ENCODE results near the gene DOCK4.

DOCK4 gene

GRCh38 chr7:112215787-112216186 lies 9.6 kb upstream of the DOCK4 start:
- no peak overlapping the region for H3K27ac ChIP-seq
- H3K27me3 ChIP-seq (ENCODE audit: insufficient read depth, low read depth): no peaks in the 10 kb centered on the region
- no peaks in the 10 kb centered on the region for H3K36me3 ChIP-seq (ENCODE audit: insufficient read depth)
- H2AFZ ChIP-seq (ENCODE audit: low read depth): no peak overlapping the region
- H3K4me1 ChIP-seq (ENCODE audit: low read depth, poor library complexity, severe bottlenecking): no peaks in the 10 kb centered on the region
- TF ChIP-seq, protein P1, sequence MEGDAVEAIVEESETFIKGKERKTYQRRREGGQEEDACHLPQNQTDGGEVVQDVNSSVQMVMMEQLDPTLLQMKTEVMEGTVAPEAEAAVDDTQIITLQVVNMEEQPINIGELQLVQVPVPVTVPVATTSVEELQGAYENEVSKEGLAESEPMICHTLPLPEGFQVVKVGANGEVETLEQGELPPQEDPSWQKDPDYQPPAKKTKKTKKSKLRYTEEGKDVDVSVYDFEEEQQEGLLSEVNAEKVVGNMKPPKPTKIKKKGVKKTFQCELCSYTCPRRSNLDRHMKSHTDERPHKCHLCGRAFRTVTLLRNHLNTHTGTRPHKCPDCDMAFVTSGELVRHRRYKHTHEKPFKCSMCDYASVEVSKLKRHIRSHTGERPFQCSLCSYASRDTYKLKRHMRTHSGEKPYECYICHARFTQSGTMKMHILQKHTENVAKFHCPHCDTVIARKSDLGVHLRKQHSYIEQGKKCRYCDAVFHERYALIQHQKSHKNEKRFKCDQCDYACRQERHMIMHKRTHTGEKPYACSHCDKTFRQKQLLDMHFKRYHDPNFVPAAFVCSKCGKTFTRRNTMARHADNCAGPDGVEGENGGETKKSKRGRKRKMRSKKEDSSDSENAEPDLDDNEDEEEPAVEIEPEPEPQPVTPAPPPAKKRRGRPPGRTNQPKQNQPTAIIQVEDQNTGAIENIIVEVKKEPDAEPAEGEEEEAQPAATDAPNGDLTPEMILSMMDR (conservative IDR thresholded peaks at IDR 0.05; ENCODE audit: low read depth, low read length): no peak
- H3K4me2 ChIP-seq: no peak overlapping the region
- H3K9ac ChIP-seq: no peak overlapping the region
- H3K4me3 ChIP-seq (IDR thresholded peaks at IDR 0.05; ENCODE audit: insufficient read depth, low read depth, low read length): no peak overlapping the region
- H3K79me2 ChIP-seq (ENCODE audit: insufficient read depth, low read depth): peaks cover 24% of the 10 kb centered on the region; the same call in 1 of the 2 replicates
- no peaks in the 10 kb centered on the region for H4K20me1 ChIP-seq (ENCODE audit: insufficient read depth)

- TF ChIP-seq, protein P1 (conservative IDR thresholded peaks at IDR 0.05; ENCODE audit: low read depth, low read length): no peak
- Histone ChIP-seq H3K4me1 (ENCODE audit: low read depth, poor library complexity, severe bottlenecking) (no peaks in the 10 kb centered on the region), H3K9ac (no peak overlapping the region), H2AFZ (ENCODE audit: low read depth) (no peak overlapping the region), H3K79me2 (ENCODE audit: insufficient read depth, low read depth) (peaks cover 33% of the 10 kb centered on the region; the same call in 1 of the 2 replicates), H3K27ac (no peak overlapping the region), H3K4me3 (IDR thresholded peaks at IDR 0.05; ENCODE audit: insufficient read depth, low read depth, low read length) (no peak overlapping the region), H4K20me1 (ENCODE audit: insufficient read depth) (no peaks in the 10 kb centered on the region), H3K27me3 (ENCODE audit: insufficient read depth, low read depth) (no peaks in the 10 kb centered on the region), H3K36me3 (ENCODE audit: insufficient read depth) (no peaks in the 10 kb centered on the region), H3K4me2 (no peak overlapping the region)
Observed at GRCh38 chr7:112214883-112215282, 8.7 kb upstream of the DOCK4 start.

DNA sequence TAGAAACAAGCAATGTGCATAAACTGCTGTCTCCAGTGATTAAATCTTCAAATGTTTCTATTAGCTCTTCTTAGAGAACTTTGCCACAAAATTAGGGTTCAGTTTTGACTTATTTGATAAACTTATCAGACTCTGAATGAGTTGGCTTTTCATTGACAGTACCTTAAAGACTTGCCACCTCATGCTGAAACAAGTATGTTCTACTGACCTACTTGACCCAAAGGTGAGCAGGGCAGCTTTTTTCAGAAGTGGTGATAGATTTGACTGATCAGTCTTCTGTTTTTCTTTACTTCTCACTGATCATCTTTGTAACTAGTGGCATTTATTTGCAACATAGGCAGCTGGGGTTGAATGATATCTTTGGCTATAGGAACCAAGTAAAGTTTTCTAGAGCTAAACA lies 8.1 kb upstream of the DOCK4 start:
- H3K27ac ChIP-seq: no peak overlapping the region
- H3K4me1 ChIP-seq (ENCODE audit: low read depth, poor library complexity, severe bottlenecking): no peaks in the 10 kb centered on the region
- no peak overlapping the region for H3K9ac ChIP-seq
- H3K4me2 ChIP-seq: no peak overlapping the region
- no peaks in the 10 kb centered on the region for H3K36me3 ChIP-seq (ENCODE audit: insufficient read depth)
- no peak overlapping the region for H2AFZ ChIP-seq (ENCODE audit: low read depth)
- peaks cover 37% of the 10 kb centered on the region; the same call in 1 of the 2 replicates for H3K79me2 ChIP-seq (ENCODE audit: insufficient read depth, low read depth)
- TF ChIP-seq, protein P1 (conservative IDR thresholded peaks at IDR 0.05; ENCODE audit: low read depth, low read length): no peak
- H4K20me1 ChIP-seq (ENCODE audit: insufficient read depth): no peaks in the 10 kb centered on the region
- no peak overlapping the region for H3K4me3 ChIP-seq (IDR thresholded peaks at IDR 0.05; ENCODE audit: insufficient read depth, low read depth, low read length)
- no peaks in the 10 kb centered on the region for H3K27me3 ChIP-seq (ENCODE audit: insufficient read depth, low read depth)

DNA sequence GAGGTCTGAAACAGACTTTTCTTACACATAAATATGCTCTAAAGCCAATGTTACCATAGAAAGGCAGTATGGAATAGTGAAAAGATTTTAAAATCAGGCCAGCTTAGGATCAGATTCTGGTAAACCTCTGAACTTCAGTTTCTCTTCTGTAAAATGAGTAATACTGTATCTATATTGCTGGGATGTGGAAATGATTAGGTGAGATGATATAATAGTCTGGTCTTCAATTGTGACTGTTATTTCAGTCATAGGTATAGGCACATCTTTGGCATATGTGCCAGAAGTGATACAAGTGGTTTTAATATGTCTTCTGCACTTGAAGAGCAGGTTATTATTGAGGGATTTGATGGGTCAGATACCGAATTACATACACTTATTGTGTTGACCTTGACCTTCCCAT lies 7.5 kb upstream of the DOCK4 start:
- Histone ChIP-seq H3K4me2 (no peak overlapping the region), H3K36me3 (ENCODE audit: insufficient read depth) (no peaks in the 10 kb centered on the region), H3K4me3 (IDR thresholded peaks at IDR 0.05; ENCODE audit: insufficient read depth, low read depth, low read length) (no peak overlapping the region), H3K27ac (no peak overlapping the region), H3K9ac (no peak overlapping the region), H2AFZ (ENCODE audit: low read depth) (no peak overlapping the region), H3K4me1 (ENCODE audit: low read depth, poor library complexity, severe bottlenecking) (no peaks in the 10 kb centered on the region), H4K20me1 (ENCODE audit: insufficient read depth) (no peaks in the 10 kb centered on the region), H3K27me3 (ENCODE audit: insufficient read depth, low read depth) (no peaks in the 10 kb centered on the region), H3K79me2 (ENCODE audit: insufficient read depth, low read depth) (peaks cover 42% of the 10 kb centered on the region; the same call in 1 of the 2 replicates)
- TF ChIP-seq, protein P1 (conservative IDR thresholded peaks at IDR 0.05; ENCODE audit: low read depth, low read length): no peak

All from KMS-11 (cell line).